M059J (cell line): Measurements from ENCODE around the gene CHGA. TPM values are rescaled to one million over a fixed set of nuclear protein-coding genes. Genes with fewer than 3 reads are reported as not detected.

Source experiments
- DNase-seq: peaks from one replicate; pipeline ENCODE4 v3.0.0-alpha.2; 2012; ENCODE audit warnings: low read depth
- total RNA-seq: library from RNA; depleted of rRNA; stranded (reverse); fragments of >200 nt; shearing (Covaris generic); gene quantifications from 2 replicates; pipeline ENCODE4 v1.2.3, GENCODE V29; 2014

CHGA gene
- total RNA-seq, 1 experiment from 2014 or later: not detected

GRCh38 chr14:92944976-92945375 lies 22.0 kb downstream of the CHGA start:
- no peak for DNase-seq

GRCh38 chr14:92945544-92945943 lies 22.6 kb downstream of the CHGA start:
- no peak for DNase-seq

GRCh38 chr14:92945959-92946846 lies 23.3 kb downstream of the CHGA start:
- peak; percentile 71 for DNase-seq

- DNase-seq: no peak
Observed at GRCh38 chr14:92946847-92947545, 24.0 kb downstream of the CHGA start.

GRCh38 chr14:92948647-92949046 lies 25.7 kb downstream of the CHGA start:
- DNase-seq: no peak

GRCh38 chr14:92949496-92950192 lies 26.7 kb downstream of the CHGA start:
- DNase-seq: no peak

GRCh38 chr14:92950193-92950540 lies 27.2 kb downstream of the CHGA start:
- no peak for DNase-seq

GRCh38 chr14:92950773-92951172 lies 27.8 kb downstream of the CHGA start:
- DNase-seq: no peak

- DNase-seq: no peak
Observed at GRCh38 chr14:92951261-92951660, 28.3 kb downstream of the CHGA start.

- DNase-seq: peak; percentile 44
Observed at GRCh38 chr14:92951912-92952471, 29.0 kb downstream of the CHGA start.

- DNase-seq: no peak
Observed at GRCh38 chr14:92952481-92953298, 29.7 kb downstream of the CHGA start.

GRCh38 chr14:92953526-92953925 lies 30.6 kb downstream of the CHGA start:
- no peak for DNase-seq

- DNase-seq: no peak
Observed at GRCh38 chr14:92954933-92955332, 32.0 kb downstream of the CHGA start.

- no peak for DNase-seq
Observed at GRCh38 chr14:92955381-92955780, 32.4 kb downstream of the CHGA start.

- no peak for DNase-seq
Observed at GRCh38 chr14:92956961-92957360, 34.0 kb downstream of the CHGA start.

- no peak for DNase-seq
Observed at GRCh38 chr14:92958373-92959188, 35.6 kb downstream of the CHGA start.

GRCh38 chr14:92959189-92959531 lies 36.2 kb downstream of the CHGA start:
- DNase-seq: no peak

GRCh38 chr14:92959761-92960680 lies 37.1 kb downstream of the CHGA start:
- no peak for DNase-seq
